ENCODE measurements around the gene ZNF76. TPM values are rescaled to one million over a fixed set of nuclear protein-coding genes. Genes with fewer than 3 reads are reported as not detected.

The ZNF76 gene
- total and polyA plus RNA-seq, 9 of the 15 experiments (the other 6 are each of a cell fraction or from before 2014, with no cell fraction given), result 1.2 to 17.8 (median 10.7) TPM

DNA sequence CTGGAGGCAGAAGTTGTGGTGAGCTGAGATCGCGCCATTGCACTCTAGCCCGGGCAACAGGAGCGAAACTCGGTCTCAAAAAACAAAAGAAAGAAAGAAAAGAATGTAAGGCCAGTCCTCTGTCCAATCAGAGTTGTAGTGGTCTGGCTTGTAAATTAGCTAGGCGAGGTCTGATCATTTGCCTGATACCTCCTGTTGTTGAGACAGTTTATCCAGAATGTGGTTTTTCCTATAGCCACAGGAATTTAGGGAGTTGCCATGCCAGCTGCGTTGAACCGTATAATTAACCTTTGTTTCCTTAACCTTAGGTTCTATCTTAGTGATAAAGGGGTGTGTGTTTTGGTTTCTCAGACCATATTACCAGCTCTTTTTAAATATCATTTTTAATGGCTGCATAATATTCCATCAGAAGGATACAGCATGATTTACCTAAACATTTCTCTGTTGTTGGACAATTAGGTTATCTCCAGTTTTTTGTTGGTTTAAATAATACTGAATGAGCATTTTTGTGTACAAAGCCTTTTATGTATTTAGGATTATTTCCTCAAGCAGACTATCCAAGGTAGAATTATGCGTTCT is 71.1 kb downstream of the ZNF76 start (continued):
- TF ChIP-seq ZBTB12 (CRISPR knock-in tag; IDR thresholded peaks at IDR 0.05) (no peak), NFYB (IDR thresholded peaks at IDR 0.05; ENCODE audit: extremely low read depth, insufficient read length) (no peak), ZNF551 (CRISPR knock-in tag; IDR thresholded peaks at IDR 0.05) (no peak), HEY1 (CRISPR knock-in tag; IDR thresholded peaks at IDR 0.05; ENCODE audit: borderline replicate concordance) (no peak), ZNF253 (CRISPR knock-in tag; conservative IDR thresholded peaks at IDR 0.05) (no peak), POLR2AphosphoS5 (IDR thresholded peaks at IDR 0.05; ENCODE audit: control insufficient read depth, insufficient read depth, low read depth, low read length) (no peak), NBN (IDR thresholded peaks at IDR 0.05; ENCODE audit: low read depth) (no peak), ZNF695 (CRISPR knock-in tag; IDR thresholded peaks at IDR 0.05) (no peak), ZNF436 (CRISPR knock-in tag; IDR thresholded peaks at IDR 0.05) (no peak), ZNF408 (CRISPR knock-in tag; IDR thresholded peaks at IDR 0.05; ENCODE audit: low read depth) (no peak), ELF1 (tag; IDR thresholded peaks at IDR 0.05) (no peak)
- TF ChIP-seq, protein P1, sequence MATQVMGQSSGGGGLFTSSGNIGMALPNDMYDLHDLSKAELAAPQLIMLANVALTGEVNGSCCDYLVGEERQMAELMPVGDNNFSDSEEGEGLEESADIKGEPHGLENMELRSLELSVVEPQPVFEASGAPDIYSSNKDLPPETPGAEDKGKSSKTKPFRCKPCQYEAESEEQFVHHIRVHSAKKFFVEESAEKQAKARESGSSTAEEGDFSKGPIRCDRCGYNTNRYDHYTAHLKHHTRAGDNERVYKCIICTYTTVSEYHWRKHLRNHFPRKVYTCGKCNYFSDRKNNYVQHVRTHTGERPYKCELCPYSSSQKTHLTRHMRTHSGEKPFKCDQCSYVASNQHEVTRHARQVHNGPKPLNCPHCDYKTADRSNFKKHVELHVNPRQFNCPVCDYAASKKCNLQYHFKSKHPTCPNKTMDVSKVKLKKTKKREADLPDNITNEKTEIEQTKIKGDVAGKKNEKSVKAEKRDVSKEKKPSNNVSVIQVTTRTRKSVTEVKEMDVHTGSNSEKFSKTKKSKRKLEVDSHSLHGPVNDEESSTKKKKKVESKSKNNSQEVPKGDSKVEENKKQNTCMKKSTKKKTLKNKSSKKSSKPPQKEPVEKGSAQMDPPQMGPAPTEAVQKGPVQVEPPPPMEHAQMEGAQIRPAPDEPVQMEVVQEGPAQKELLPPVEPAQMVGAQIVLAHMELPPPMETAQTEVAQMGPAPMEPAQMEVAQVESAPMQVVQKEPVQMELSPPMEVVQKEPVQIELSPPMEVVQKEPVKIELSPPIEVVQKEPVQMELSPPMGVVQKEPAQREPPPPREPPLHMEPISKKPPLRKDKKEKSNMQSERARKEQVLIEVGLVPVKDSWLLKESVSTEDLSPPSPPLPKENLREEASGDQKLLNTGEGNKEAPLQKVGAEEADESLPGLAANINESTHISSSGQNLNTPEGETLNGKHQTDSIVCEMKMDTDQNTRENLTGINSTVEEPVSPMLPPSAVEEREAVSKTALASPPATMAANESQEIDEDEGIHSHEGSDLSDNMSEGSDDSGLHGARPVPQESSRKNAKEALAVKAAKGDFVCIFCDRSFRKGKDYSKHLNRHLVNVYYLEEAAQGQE (IDR thresholded peaks at IDR 0.05; ENCODE audit: borderline replicate concordance), result no peak
- TF ChIP-seq, protein P1 (CRISPR knock-in tag; IDR thresholded peaks at IDR 0.05; ENCODE audit: low read depth), result no peak
- TF ChIP-seq, protein P2, sequence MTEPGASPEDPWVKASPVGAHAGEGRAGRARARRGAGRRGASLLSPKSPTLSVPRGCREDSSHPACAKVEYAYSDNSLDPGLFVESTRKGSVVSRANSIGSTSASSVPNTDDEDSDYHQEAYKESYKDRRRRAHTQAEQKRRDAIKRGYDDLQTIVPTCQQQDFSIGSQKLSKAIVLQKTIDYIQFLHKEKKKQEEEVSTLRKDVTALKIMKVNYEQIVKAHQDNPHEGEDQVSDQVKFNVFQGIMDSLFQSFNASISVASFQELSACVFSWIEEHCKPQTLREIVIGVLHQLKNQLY (CRISPR knock-in tag; conservative IDR thresholded peaks at IDR 0.05), result no peak

Data from K562 (cell line).